PC-3 (cell line): Measurements from ENCODE around the gene EFNA5. TPM values are rescaled to one million over a fixed set of nuclear protein-coding genes. Genes with fewer than 3 reads are reported as not detected.

Source experiments
- ATAC-seq: fragments of 200-7000 bp; cut with Tn5 transposase; 2 replicates; pipeline ENCODE4 v1.9.1; 2020; ENCODE audit warnings: mild to moderate bottlenecking, moderate library complexity
- BruUV-seq: library from RNA; stranded (reverse); fragments of 400-500 nt; replicated peaks from 2 replicates; lab custom pipeline; 2021; lab: Mats Ljungman, UMichigan
- CTCF ChIA-PET: fragments of 300-600 bp; sonication (Branson Sonifier 250); formaldehyde crosslinking; loops from one replicate; lab custom pipeline; 2022; ENCODE audit warnings: antibody characterized with exemption; lab: Charles Lee
- POLR2A ChIA-PET: fragments of 300-600 bp; sonication (Branson Sonifier 250); formaldehyde crosslinking; loops from one replicate; lab custom pipeline; 2022; ENCODE audit warnings: antibody characterized with exemption; ENCODE audit not compliant: unreplicated experiment; lab: Charles Lee
- DNase-seq: peaks from one replicate; pipeline ENCODE4 v3.0.0-alpha.2; 2015
- H2AFZ ChIP-seq: fragments of 300-600 bp; sonication (generic); 2 replicates; pipeline ENCODE4 v1.6.0; 2016; ENCODE audit warnings: antibody characterized with exemption, low read length
- H3F3A ChIP-seq: fragments of 300-600 bp; sonication (generic); one replicate; pipeline ENCODE4 v1.6.0; 2017; ENCODE audit warnings: antibody characterized with exemption, low read length, control low read depth, mild to moderate bottlenecking; ENCODE audit not compliant: unreplicated experiment
- H3K27ac ChIP-seq: fragments of 300-600 bp; sonication (generic); 2 replicates; pipeline ENCODE4 v1.5.1; 2016; ENCODE audit warnings: mild to moderate bottlenecking, low read length
- H3K27me3 ChIP-seq: fragments of 300-600 bp; sonication (generic); 2 replicates; pipeline ENCODE4 v1.6.1; 2016; ENCODE audit warnings: low read length, mixed read lengths
- H3K36me3 ChIP-seq: fragments of 300-600 bp; sonication (generic); 2 replicates; pipeline ENCODE4 v1.6.1; 2016; ENCODE audit warnings: low read depth, mixed run types, low read length, mixed read lengths
- H3K4me1 ChIP-seq: fragments of 300-600 bp; sonication (generic); 2 replicates; pipeline ENCODE4 v1.5.1; 2016; ENCODE audit warnings: low read length; ENCODE audit not compliant: insufficient read depth
- H3K4me2 ChIP-seq: fragments of 300-600 bp; sonication (generic); 2 replicates; pipeline ENCODE4 v1.6.0; 2016; ENCODE audit warnings: low read length
- H3K4me3 ChIP-seq: fragments of 300-600 bp; sonication (generic); 2 replicates; pipeline ENCODE4 v1.5.1; 2016; ENCODE audit warnings: mild to moderate bottlenecking, low read length, mixed read lengths
- H3K79me2 ChIP-seq: fragments of 300-600 bp; sonication (generic); 2 replicates; pipeline ENCODE4 v1.6.1; 2017; ENCODE audit warnings: low read length, mixed read lengths
- H3K9ac ChIP-seq: fragments of 300-600 bp; sonication (generic); 2 replicates; pipeline ENCODE4 v1.6.0; 2016; ENCODE audit warnings: mild to moderate bottlenecking, low read length
- H3K9me2 ChIP-seq: fragments of 300-600 bp; sonication (generic); replicated peaks from 2 replicates; pipeline ENCODE4 v1.6.1; 2016; ENCODE audit warnings: mixed run types, low read length, mixed read lengths
- H3K9me3 ChIP-seq: fragments of 300-600 bp; sonication (generic); 2 replicates; pipeline ENCODE4 v1.6.1; 2016; ENCODE audit warnings: low read length, mixed read lengths
- H4K20me1 ChIP-seq: fragments of 300-600 bp; sonication (generic); 2 replicates; pipeline ENCODE4 v1.6.1; 2016; ENCODE audit warnings: low read length, mixed read lengths
- CTCF ChIP-seq: fragments of 300-600 bp; sonication (generic); conservative IDR thresholded peaks from 2 replicates; pipeline ENCODE4 v1.5.1; 2017; ENCODE audit warnings: antibody characterized with exemption, low read depth, mild to moderate bottlenecking, low read length
- EZH2 ChIP-seq: fragments of 300-600 bp; sonication (generic); IDR thresholded peaks from one replicate; pipeline ENCODE4 v1.6.1; 2017; ENCODE audit warnings: antibody characterized with exemption, mild to moderate bottlenecking, low read length; ENCODE audit not compliant: unreplicated experiment
- EZH2phosphoT487 ChIP-seq: fragments of 300-600 bp; sonication (generic); IDR thresholded peaks from 2 replicates; pipeline ENCODE4 v1.6.1; 2018; ENCODE audit warnings: mild to moderate bottlenecking, antibody characterized with exemption, low read length, borderline replicate concordance
- intact Hi-C: fragments of 100-400 bp; cut with micrococcal nuclease; formaldehyde crosslinking; loops from 2 replicates; pipeline ENCODE4 v1.9.0; 2023
- total RNA-seq: library from RNA; depleted of rRNA; stranded (reverse); fragments of >200 nt; gene quantifications from 2 replicates; pipeline ENCODE4 v1.2.3, GENCODE V29; 2014

The EFNA5 gene
- total RNA-seq, 1 experiment from 2014 or later: 5.4 TPM

GRCh38 chr5:107500840-107501239, 169.9 kb downstream of the EFNA5 start:
- Histone ChIP-seq H3K4me1 (peaks cover 11% of the 10 kb centered on the region), H2AFZ (no peak overlapping the region), H3K27ac (no peak overlapping the region), H3K4me2 (no peak overlapping the region), H3K27me3 (no peaks in the 10 kb centered on the region), H3K36me3 (no peaks in the 10 kb centered on the region), H3K9me2 (no peaks in the 10 kb centered on the region), H4K20me1 (no peaks in the 10 kb centered on the region), H3K9ac (no peak overlapping the region), H3F3A (no peaks in the 10 kb centered on the region), H3K4me3 (no peak overlapping the region), H3K9me3 (no peaks in the 10 kb centered on the region), H3K79me2 (0 out of 2 replicates have a peak, but pooled peaks cover 5% of the 10 kb centered on the region)
- ChIA-PET POLR2A (interaction anchor here (0.7 kb wide), 1 partner anchor 40 kb away, joined by 7 read pairs; no protein-coding TSS in a partner anchor), CTCF (no interaction called here)
- ATAC-seq: peak; percentile 48
- intact Hi-C loops: no loop called here
- peak; percentile 19 for DNase-seq
- BruUV-seq: no TSS peak
- no peak for TF ChIP-seq CTCF
- TF ChIP-seq EZH2: no peak
- no peak for TF ChIP-seq EZH2phosphoT487

DNA sequence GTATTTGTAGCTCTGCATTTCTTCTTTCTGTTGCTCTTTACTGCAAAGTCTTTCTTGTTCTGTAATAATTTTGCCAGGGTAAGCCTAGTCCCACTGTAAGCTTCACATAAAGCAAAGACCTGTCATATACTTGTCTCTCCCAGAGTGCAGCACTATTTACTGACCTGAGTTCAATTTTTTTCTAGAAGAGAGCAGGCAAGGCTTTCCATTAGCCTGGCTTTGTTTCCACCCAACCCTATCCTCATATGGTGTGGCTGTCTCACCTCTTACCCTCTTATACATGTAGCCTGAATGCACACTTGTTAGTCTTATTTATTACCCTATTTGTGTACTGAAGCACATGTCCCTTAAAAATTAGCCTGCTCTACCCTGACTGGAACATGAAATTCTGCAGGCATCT, 170.4 kb downstream of the EFNA5 start:
- no TSS peak for BruUV-seq
- H3K79me2 ChIP-seq: 0 out of 2 replicates have a peak, but pooled peaks cover 5% of the 10 kb centered on the region
- no peaks in the 10 kb centered on the region for H3K36me3 ChIP-seq
- no peak overlapping the region for H3K27ac ChIP-seq
- no peak for TF ChIP-seq EZH2
- no peak for TF ChIP-seq CTCF
- no peak for TF ChIP-seq EZH2phosphoT487
- DNase-seq (no peak), ATAC-seq (no peak)
- H3K4me1 ChIP-seq: peaks cover 11% of the 10 kb centered on the region
- H3F3A ChIP-seq: no peaks in the 10 kb centered on the region
- no peaks in the 10 kb centered on the region for H3K27me3 ChIP-seq
- no peak overlapping the region for H3K9ac ChIP-seq
- no peak overlapping the region for H2AFZ ChIP-seq
- intact Hi-C loops: no loop called here
- no peak overlapping the region for H3K4me2 ChIP-seq
- no peaks in the 10 kb centered on the region for H4K20me1 ChIP-seq
- ChIA-PET POLR2A (no interaction called here), CTCF (no interaction called here)
- no peaks in the 10 kb centered on the region for H3K9me3 ChIP-seq
- H3K4me3 ChIP-seq: no peak overlapping the region
- no peaks in the 10 kb centered on the region for H3K9me2 ChIP-seq

GRCh38 chr5:107499776-107500175, 171.0 kb downstream of the EFNA5 start:
- no peak for ATAC-seq
- Histone ChIP-seq H3K4me2 (no peak overlapping the region), H3K9ac (no peak overlapping the region), H3K36me3 (no peaks in the 10 kb centered on the region), H3K4me3 (no peak overlapping the region), H3K27me3 (no peaks in the 10 kb centered on the region), H3K9me3 (no peaks in the 10 kb centered on the region), H3K4me1 (peaks cover 11% of the 10 kb centered on the region), H2AFZ (no peak overlapping the region), H3K9me2 (no peaks in the 10 kb centered on the region), H3F3A (no peaks in the 10 kb centered on the region), H3K79me2 (0 out of 2 replicates have a peak, but pooled peaks cover 5% of the 10 kb centered on the region), H4K20me1 (no peaks in the 10 kb centered on the region), H3K27ac (no peak overlapping the region)
- BruUV-seq: no TSS peak
- TF ChIP-seq EZH2phosphoT487 (no peak), EZH2 (no peak), CTCF (no peak)
- ChIA-PET CTCF (no interaction called here), POLR2A (no interaction called here)
- DNase-seq: no peak
- intact Hi-C loops: no loop called here
